ENCODE results near the gene RSRP1. TPM values are rescaled to one million over a fixed set of nuclear protein-coding genes. Genes with fewer than 3 reads are reported as not detected.
"Not testable (repeated sequence)": the region's sequence is repeated elsewhere in the genome, so short reads cannot be mapped to it uniquely, and the experiment has no call there.

RSRP1 gene
- total and polyA plus RNA-seq, 2 of the 13 experiments (the other 11 are each of a cell fraction or from before 2014, with no cell fraction given), result 43.9 to 52.8 TPM

DNA sequence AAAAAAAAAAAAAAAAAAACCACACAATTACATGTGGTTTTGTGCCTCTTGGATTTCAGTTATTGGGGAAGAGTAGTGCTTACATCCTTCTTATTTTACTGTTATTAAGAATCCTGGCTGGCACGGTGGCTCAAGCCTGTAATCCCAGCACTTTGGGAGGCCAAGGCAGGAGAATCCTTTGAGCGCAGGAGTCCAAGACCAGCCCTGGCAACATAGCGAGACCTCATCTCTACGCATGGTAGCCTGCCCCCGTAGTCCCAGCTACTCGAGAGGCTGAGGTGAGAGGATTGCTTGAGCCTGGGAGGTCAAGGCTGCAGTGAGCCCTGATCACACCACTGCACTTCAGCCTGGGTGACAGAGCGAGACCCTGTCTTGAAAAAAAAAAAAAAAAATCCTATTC, 11.0 kb downstream of the RSRP1 start:
- H3K4me2 ChIP-seq (ENCODE audit: low read depth, low read length); H3K9me3 ChIP-seq (ENCODE audit: low read length); intact Hi-C loops (cut with micrococcal nuclease; ENCODE audit: unreplicated experiment); DNase-seq (ENCODE audit: low spot score); in situ Hi-C loops (cut with HindIII; ENCODE audit: extremely low pct_ligation_motif_present, low pct_unique_long_range_greater_than_20kb); H3K4me3 ChIP-seq (replicated peaks in 1 of 3; ENCODE audit: insufficient read depth in 1 of 3, low read depth in 2 of 3, low read length in 3 of 3); BruUV-seq (replicated peaks); H3K27ac ChIP-seq (ENCODE audit: extremely low read length, insufficient read depth, low read length); H2AFZ ChIP-seq (ENCODE audit: low read length); H3K36me3 ChIP-seq (replicated peaks in 1 of 2; ENCODE audit: control insufficient read depth in 1 of 2, insufficient read depth in 2 of 2, low read length in 2 of 2); H4K20me1 ChIP-seq (ENCODE audit: insufficient read depth, low read length); CTCF ChIA-PET (ENCODE audit: low intra/inter-chr PET ratio, low total read pairs); H3K9ac ChIP-seq (ENCODE audit: insufficient read depth, low read depth, low read length); ATAC-seq; H3K27me3 ChIP-seq (ENCODE audit: control insufficient read depth in 1 of 2, insufficient read depth in 2 of 2, low read length in 2 of 2); FAIRE-seq: not testable (repeated sequence)
- POLR2A ChIA-PET, result interaction anchor here (1.5 kb wide), 1 partner anchor 11 kb away, joined by 3 read pairs; the partner anchor contains the start of gene RSRP1
- peaks cover 30% of the 10 kb centered on the region for H3K4me1 ChIP-seq (ENCODE audit: insufficient read depth, low read length)
- WGBS (ENCODE audit: low lambda C conversion rate), result 98% methylated on average over 7 of the region's 7 CpGs
- H3K79me2 ChIP-seq (ENCODE audit: insufficient read depth, low read length), result peaks cover 17% of the 10 kb centered on the region

- POLR2A ChIA-PET, result interaction anchor here (1.5 kb wide), 1 partner anchor 12 kb away, joined by 3 read pairs; the partner anchor contains the start of gene RSRP1
- ATAC-seq; CTCF ChIA-PET (ENCODE audit: low intra/inter-chr PET ratio, low total read pairs); H3K27ac ChIP-seq (ENCODE audit: extremely low read length, insufficient read depth, low read length); H3K9me3 ChIP-seq (ENCODE audit: low read length); H2AFZ ChIP-seq (ENCODE audit: low read length); in situ Hi-C loops (cut with HindIII; ENCODE audit: extremely low pct_ligation_motif_present, low pct_unique_long_range_greater_than_20kb); BruUV-seq (replicated peaks); H3K4me3 ChIP-seq (replicated peaks in 1 of 3; ENCODE audit: insufficient read depth in 1 of 3, low read depth in 2 of 3, low read length in 3 of 3); intact Hi-C loops (cut with micrococcal nuclease; ENCODE audit: unreplicated experiment); H3K27me3 ChIP-seq (ENCODE audit: control insufficient read depth in 1 of 2, insufficient read depth in 2 of 2, low read length in 2 of 2); DNase-seq (ENCODE audit: low spot score); FAIRE-seq; H3K36me3 ChIP-seq (replicated peaks in 1 of 2; ENCODE audit: control insufficient read depth in 1 of 2, insufficient read depth in 2 of 2, low read length in 2 of 2); H4K20me1 ChIP-seq (ENCODE audit: insufficient read depth, low read length); H3K4me2 ChIP-seq (ENCODE audit: low read depth, low read length); H3K9ac ChIP-seq (ENCODE audit: insufficient read depth, low read depth, low read length): not testable (repeated sequence)
- H3K4me1 ChIP-seq (ENCODE audit: insufficient read depth, low read length), result peaks cover 30% of the 10 kb centered on the region
- peaks cover 20% of the 10 kb centered on the region for H3K79me2 ChIP-seq (ENCODE audit: insufficient read depth, low read length)
- 95% methylated on average over 10 of the region's 10 CpGs for WGBS (ENCODE audit: low lambda C conversion rate)
Measured at GRCh38 chr1:25235411-25235810, 11.8 kb downstream of the RSRP1 start.
